Esophagus muscularis mucosa (tissue), 4 donors: Measurements from ENCODE around the gene ZFHX2. TPM values are rescaled to one million over a fixed set of nuclear protein-coding genes. Genes with fewer than 3 reads are reported as not detected.
A peak's percentile ranks its signal among the peaks of the same experiment; 100 is the strongest.

Experiments used
- DNase-seq: peaks from one replicate; pipeline ENCODE4 v3.0.0-alpha.2; 2017; ENCODE audit errors: extremely low spot score
- H3K27ac ChIP-seq, 4 donors: fragments of 200-600 bp; sonication (generic); replicated peaks in 1 of 4; 1 replicate in 3 of 4; 2 replicates in 1 of 4; pipeline ENCODE4 v1.5.1; 2016 to 2019; ENCODE audit warnings: mild to moderate bottlenecking in 1 of 4
- H3K27me3 ChIP-seq, 4 donors: fragments of 200-600 bp; sonication (generic); one replicate each; pipeline versions ENCODE4 v1.5.1 to v1.6.0; 2016 to 2019
- H3K36me3 ChIP-seq, 4 donors: fragments of 200-600 bp; sonication (generic); one replicate each; pipeline ENCODE4 v1.5.1; 2016 to 2019
- H3K4me1 ChIP-seq, 4 donors: fragments of 200-600 bp; sonication (generic); one replicate each; pipeline ENCODE4 v1.5.1; 2016 to 2019
- H3K4me3 ChIP-seq, 4 donors: fragments of 200-600 bp; sonication (generic); 1 replicate in 2 of 4; 2 replicates in 2 of 4; pipeline ENCODE4 v1.5.1; 2016 to 2019; ENCODE audit warnings: mild to moderate bottlenecking in 4 of 4, moderate library complexity in 1 of 4
- H3K9me3 ChIP-seq, 4 donors: fragments of 200-600 bp; sonication (generic); 1 replicate in 3 of 4; 2 replicates in 1 of 4; pipeline ENCODE4 v1.5.1; 2016 to 2019
- EP300 ChIP-seq: sonication (generic); formaldehyde crosslinking; IDR thresholded peaks from one replicate; pipeline ENCODE4 v1.6.1; 2017; ENCODE audit warnings: antibody characterized with exemption
- POLR2A ChIP-seq: fragments of 450-650 bp; IDR thresholded peaks from one replicate; pipeline ENCODE4 v1.6.1; 2017; ENCODE audit warnings: antibody characterized with exemption, moderate library complexity, mild to moderate bottlenecking, low read depth
- POLR2AphosphoS5 ChIP-seq, 2 donors: sonication (generic); formaldehyde crosslinking; IDR thresholded peaks; one replicate each; pipeline ENCODE4 v1.6.1; 2017; ENCODE audit warnings: antibody characterized with exemption in 2 of 2
- WGBS: methylation state at CpG from one replicate; pipeline ENCODE4 v1.1.5; 2018; 5-methylcytosine and 5-hydroxymethylcytosine counted together
- intact Hi-C: fragments of 100-400 bp; cut with DNase I; formaldehyde crosslinking; loops from one replicate; pipeline ENCODE4 v1.15.1; 2023
- total RNA-seq, 4 donors: library from RNA; depleted of rRNA; stranded (reverse); fragments of >200 nt; gene quantifications; one replicate each; pipeline versions ENCODE4 v1.1.0 to v1.2.1, GENCODE V29; 2016
- TF ChIP-seq, protein P1 (sequence below), 3 experiments: fragments of 200-600 bp in 2 of 3; fragments of 450-650 bp in 1 of 3; sonication (generic) in 2 of 3; IDR thresholded peaks; one replicate each; pipeline ENCODE4 v1.5.1; 2017 to 2019; ENCODE audit warnings: antibody characterized with exemption in 3 of 3, mild to moderate bottlenecking in 2 of 3, moderate library complexity in 1 of 3

The ZFHX2 gene
- total RNA-seq, 4 donors from 2014 or later = 0.50 to 1.8 (median 1.2) TPM

DNA sequence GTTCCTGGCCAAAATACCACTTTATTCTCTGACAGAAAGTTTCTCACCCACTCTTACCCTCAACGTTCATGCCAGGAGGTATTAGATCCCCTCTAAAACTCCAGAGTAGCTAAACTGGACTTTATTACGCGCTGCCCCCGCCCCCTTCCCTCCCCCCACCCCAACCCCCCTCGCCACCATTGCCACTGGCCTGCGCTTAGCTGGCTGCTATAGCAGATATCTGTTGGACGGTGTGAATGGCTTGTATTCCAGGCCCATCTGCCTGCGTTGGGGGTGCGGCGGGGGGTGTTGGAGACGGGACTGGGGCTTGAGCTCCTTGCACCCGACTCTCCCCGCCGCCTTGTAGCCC is 3.9 kb upstream of the ZFHX2 start:
- TF ChIP-seq, protein P1, sequence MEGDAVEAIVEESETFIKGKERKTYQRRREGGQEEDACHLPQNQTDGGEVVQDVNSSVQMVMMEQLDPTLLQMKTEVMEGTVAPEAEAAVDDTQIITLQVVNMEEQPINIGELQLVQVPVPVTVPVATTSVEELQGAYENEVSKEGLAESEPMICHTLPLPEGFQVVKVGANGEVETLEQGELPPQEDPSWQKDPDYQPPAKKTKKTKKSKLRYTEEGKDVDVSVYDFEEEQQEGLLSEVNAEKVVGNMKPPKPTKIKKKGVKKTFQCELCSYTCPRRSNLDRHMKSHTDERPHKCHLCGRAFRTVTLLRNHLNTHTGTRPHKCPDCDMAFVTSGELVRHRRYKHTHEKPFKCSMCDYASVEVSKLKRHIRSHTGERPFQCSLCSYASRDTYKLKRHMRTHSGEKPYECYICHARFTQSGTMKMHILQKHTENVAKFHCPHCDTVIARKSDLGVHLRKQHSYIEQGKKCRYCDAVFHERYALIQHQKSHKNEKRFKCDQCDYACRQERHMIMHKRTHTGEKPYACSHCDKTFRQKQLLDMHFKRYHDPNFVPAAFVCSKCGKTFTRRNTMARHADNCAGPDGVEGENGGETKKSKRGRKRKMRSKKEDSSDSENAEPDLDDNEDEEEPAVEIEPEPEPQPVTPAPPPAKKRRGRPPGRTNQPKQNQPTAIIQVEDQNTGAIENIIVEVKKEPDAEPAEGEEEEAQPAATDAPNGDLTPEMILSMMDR (IDR thresholded peaks at IDR 0.05) = no peak
- TF ChIP-seq POLR2A = no peak
- TF ChIP-seq POLR2AphosphoS5 (IDR thresholded peaks at IDR 0.05) = no peak
- no peak for TF ChIP-seq EP300
- Histone ChIP-seq H3K27ac (peak overlapping the region; percentile 93 to 98 (median 96)), H3K4me1 (peaks cover 25 to 47% (median 44%) of the 10 kb centered on the region in 4 donors), H3K36me3 (peaks cover 0 to 23% (median 21%) of the 10 kb centered on the region in 4 donors), H3K4me3 (peak overlapping the region; percentile 73 to 92 (median 90)), H3K27me3 (no peaks in the 10 kb centered on the region), H3K9me3 (no peaks in the 10 kb centered on the region)
- DNase-seq = no peak
- 6% methylated on average over 6 of the region's 14 CpGs for WGBS
- intact Hi-C loops = loop anchor here (5.0 kb wide), 1 partner anchor 233 kb away; the partner anchor contains the start of gene PABPN1

DNA sequence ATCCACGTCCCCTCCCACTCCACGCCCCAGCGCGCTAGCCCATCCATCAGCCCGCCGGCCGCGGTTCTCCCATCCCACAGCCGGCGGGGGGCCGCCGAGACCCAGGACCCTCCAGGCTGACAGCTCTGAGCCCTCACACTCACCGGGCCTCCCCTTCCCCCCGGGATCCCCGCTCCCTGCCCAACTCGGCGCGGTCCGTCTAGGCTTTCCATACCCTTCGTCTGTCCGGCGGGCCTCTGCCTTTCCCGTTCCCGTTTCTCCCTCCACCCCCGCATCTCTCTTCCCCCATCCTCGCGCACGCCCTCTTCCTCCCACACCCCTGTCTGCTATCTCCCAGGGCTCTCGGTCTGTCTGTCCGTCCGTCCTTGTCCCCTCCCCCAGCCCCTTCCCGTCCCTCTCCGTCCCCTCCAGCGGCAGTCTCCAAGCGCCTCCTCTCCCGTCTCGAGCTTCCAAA is 726 bp downstream of the ZFHX2 start:
- WGBS = 1% methylated on average over 37 of the region's 37 CpGs
- intact Hi-C loops = no loop called here

DNA sequence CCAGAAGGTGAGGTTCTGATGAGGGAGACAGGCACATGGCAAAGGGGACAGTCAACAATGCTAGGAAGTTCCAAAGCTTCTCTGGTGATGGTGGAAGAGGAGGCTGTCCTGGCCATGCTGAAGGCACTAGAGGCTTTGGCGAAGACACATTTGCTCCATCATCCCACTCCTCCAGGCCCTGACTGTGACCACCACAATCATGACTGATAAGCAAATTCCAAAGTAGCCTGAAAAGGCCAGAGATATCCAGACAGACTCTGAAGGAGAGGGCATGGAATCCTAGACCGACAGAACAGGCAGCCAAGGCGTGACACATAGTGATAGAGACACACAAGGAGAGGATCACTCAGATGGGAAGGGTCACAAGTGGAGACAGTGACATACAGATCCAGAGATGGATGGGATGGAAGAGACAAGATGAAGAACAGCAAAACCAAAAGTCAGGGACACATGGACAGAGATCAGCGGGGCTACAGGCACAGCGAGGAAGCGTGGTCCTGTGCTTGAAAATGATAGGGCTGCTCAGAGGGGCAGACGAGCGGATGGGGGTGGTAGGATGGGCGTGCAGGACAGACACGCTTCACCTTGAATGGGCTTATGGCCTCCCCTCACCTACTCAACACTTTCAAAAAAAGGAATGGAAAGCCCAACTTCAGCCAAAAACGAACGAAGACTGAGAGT is 1.3 kb downstream of the ZFHX2 start:
- intact Hi-C loops = no loop called here
- 48% methylated on average over 11 of the region's 12 CpGs for WGBS

More for the DNA sequence above, 726 bp downstream of the ZFHX2 start:
- TF ChIP-seq, protein P1 (IDR thresholded peaks at IDR 0.05) = no peak
- TF ChIP-seq EP300 (no peak), POLR2A (no peak), POLR2AphosphoS5 (IDR thresholded peaks at IDR 0.05) (no peak)
- Histone ChIP-seq H3K4me1 (peaks cover 20 to 32% (median 29%) of the 10 kb centered on the region in 4 donors), H3K27ac (peak overlapping the region; percentile 58 to 71 (median 68)), H3K4me3 (peak overlapping the region; percentile 66 to 75 (median 68)), H3K9me3 (no peaks in the 10 kb centered on the region), H3K36me3 (no peaks in the 10 kb centered on the region), H3K27me3 (no peaks in the 10 kb centered on the region)
- DNase-seq = no peak

DNA sequence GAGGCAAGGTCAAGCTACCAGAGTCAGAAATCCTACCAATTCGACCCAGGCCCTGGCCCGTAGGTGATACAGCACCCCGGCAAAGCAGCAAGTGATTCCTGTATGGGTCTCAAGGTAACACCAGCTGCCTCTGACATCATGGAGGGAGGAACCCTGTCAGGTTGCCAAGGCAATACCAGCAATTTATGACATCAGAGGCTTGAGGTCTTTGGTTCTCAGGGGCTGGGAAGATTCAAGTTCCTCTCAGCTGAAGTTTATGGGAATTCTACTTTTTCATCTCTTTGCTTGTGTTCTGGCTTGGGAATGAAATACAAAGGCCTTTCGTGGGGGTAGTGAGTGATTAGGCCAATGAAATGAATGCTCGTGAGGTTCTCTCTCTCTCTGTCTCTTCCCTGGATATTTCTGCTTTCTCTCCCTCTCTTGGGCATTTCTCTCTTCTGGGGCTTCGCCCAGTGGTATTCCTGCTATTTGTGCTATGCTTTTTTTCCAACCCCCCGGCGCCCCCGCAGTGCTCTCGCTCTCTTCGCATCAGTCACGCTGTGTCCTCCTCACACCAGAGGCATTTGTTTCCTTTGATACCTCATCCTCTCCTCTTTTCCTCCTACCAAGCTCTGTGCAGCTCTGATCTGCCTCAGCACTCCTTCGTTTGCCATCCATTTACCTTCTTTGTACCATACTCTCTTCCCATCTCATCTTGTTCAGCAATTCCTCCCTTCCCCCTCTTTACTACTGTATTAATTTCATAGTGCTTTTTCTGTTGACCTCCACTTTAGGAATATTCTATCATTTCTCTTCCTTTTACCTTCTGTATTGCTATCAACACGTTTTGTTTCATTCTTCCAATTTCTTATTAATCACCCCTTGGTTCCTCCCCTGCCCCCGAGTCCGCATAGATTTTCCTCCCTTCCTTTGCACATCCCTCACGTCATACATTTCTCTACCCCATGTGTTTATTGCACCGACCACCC is 2.9 kb downstream of the ZFHX2 start:
- no peak overlapping the region for H3K27ac ChIP-seq
- no peak for DNase-seq
- H3K9me3 ChIP-seq = no peaks in the 10 kb centered on the region
- no peaks in the 10 kb centered on the region for H3K27me3 ChIP-seq
- 62% methylated on average over 18 of the region's 18 CpGs for WGBS
- intact Hi-C loops = no loop called here
- peaks cover 22 to 31% (median 27%) of the 10 kb centered on the region in 4 donors for H3K4me1 ChIP-seq
- H3K4me3 ChIP-seq = no peak overlapping the region
- H3K36me3 ChIP-seq = peaks cover 0 to under 1% (median 0%) of the 10 kb centered on the region in 4 donors
- TF ChIP-seq EP300 (no peak), POLR2AphosphoS5 (IDR thresholded peaks at IDR 0.05) (no peak), POLR2A (no peak)
- TF ChIP-seq, protein P1 (IDR thresholded peaks at IDR 0.05) = no peak

More for the DNA sequence above, 1.3 kb downstream of the ZFHX2 start:
- H3K4me1 ChIP-seq = peaks cover 20 to 28% (median 25%) of the 10 kb centered on the region in 4 donors
- no peaks in the 10 kb centered on the region for H3K36me3 ChIP-seq
- H3K27ac ChIP-seq = peak overlapping the region in 1 of 4 donors; percentile 71
- peak overlapping the region; percentile 66 to 75 (median 68) for H3K4me3 ChIP-seq
- no peaks in the 10 kb centered on the region for H3K27me3 ChIP-seq
- no peak for TF ChIP-seq POLR2AphosphoS5 (IDR thresholded peaks at IDR 0.05)
- no peak for TF ChIP-seq EP300
- TF ChIP-seq, protein P1 (IDR thresholded peaks at IDR 0.05) = no peak
- TF ChIP-seq POLR2A = no peak
- no peaks in the 10 kb centered on the region for H3K9me3 ChIP-seq
- no peak for DNase-seq
